ENCODE data around the gene SLF1.

Gene SLF1

GRCh38 chr5:94699562-94699961 lies 81.1 kb downstream of the SLF1 start:
- DNase-seq (ENCODE audit: low read depth): no peak
- no peak overlapping the region for H3K4me3 ChIP-seq (ENCODE audit: low read depth, low read length)
- in situ Hi-C loops (cut with HindIII; ENCODE audit: low sequenced_read_pairs): no loop called here
- no peak for TF ChIP-seq CTCF (IDR thresholded peaks at IDR 0.05; ENCODE audit: low read depth, low read length, missing control alignments)

GRCh38 chr5:94700592-94700991 lies 82.1 kb downstream of the SLF1 start:
- in situ Hi-C loops (cut with HindIII; ENCODE audit: low sequenced_read_pairs): no loop called here
- H3K4me3 ChIP-seq (ENCODE audit: low read depth, low read length): no peak overlapping the region
- no peak for DNase-seq (ENCODE audit: low read depth)
- TF ChIP-seq CTCF (IDR thresholded peaks at IDR 0.05; ENCODE audit: low read depth, low read length, missing control alignments): no peak

DNA sequence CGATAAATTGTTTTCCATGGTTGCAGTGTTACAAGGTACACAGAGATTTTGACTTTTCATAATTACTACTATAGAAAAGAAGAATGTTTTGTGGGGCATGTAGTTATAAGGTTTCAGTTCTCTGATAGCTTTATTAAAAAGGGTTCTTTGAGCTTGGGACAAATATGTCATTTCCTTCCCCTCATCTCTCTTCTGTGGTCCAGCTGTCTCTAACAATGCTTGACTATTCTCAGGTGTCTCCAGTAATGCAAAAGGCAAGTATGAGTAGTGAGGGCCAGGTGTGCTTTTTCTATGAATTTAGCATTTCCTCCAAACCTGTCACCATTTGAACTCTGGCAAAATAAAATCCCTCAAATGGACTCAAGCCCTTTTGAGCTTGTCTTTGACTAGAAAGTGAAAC lies 84.3 kb downstream of the SLF1 start:
- in situ Hi-C loops (cut with HindIII; ENCODE audit: low sequenced_read_pairs): no loop called here
- no peak for DNase-seq (ENCODE audit: low read depth)
- H3K4me3 ChIP-seq (ENCODE audit: low read depth, low read length): no peak overlapping the region
- no peak for TF ChIP-seq CTCF (IDR thresholded peaks at IDR 0.05; ENCODE audit: low read depth, low read length, missing control alignments)

DNA sequence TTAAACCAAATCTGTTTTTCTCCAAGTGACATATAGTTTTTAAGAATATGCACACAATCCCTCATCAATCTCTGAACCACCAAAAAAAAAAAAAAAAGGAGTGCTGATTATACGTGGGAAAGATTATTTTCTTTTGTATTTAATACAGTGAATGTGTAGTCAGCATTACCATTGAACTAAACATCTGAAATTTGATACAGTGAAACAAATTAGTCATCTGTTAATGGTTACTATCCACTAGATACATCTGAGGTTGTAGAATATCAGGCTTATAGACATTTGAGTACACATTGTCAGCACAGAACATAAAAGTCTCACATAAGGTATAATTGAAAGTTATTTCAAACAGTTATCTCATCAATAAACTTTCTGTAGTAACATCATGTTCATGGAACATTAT lies 87.0 kb downstream of the SLF1 start:
- H3K4me3 ChIP-seq (ENCODE audit: low read depth, low read length): no peak overlapping the region
- in situ Hi-C loops (cut with HindIII; ENCODE audit: low sequenced_read_pairs): no loop called here
- DNase-seq (ENCODE audit: low read depth): no peak
- TF ChIP-seq CTCF (IDR thresholded peaks at IDR 0.05; ENCODE audit: low read depth, low read length, missing control alignments): no peak

- no peak overlapping the region for H3K4me3 ChIP-seq (ENCODE audit: low read depth, low read length)
- TF ChIP-seq CTCF (IDR thresholded peaks at IDR 0.05; ENCODE audit: low read depth, low read length, missing control alignments): no peak
- in situ Hi-C loops (cut with HindIII; ENCODE audit: low sequenced_read_pairs): no loop called here
- no peak for DNase-seq (ENCODE audit: low read depth)
These were observed 88.9 kb downstream of the SLF1 start for GRCh38 chr5:94707359-94707758.

DNA sequence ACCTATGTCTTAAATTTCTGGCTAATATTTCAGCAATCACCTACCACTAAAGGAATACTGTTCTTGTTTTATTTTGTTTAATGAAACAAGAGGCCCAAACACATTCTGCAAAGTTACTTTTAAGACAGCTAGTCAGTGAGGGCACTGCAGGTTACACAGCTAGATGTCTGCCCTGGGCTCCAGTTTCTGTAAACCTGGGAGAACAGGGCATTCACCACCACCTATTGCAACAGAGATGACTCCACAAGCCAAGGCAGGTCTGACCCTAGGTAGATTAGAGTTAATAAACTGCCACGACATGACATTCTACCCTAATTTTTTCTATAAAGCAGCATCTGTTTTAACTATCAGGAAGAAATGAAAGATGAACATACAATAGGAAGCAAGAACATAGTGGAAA lies 90.8 kb downstream of the SLF1 start:
- no peak for TF ChIP-seq CTCF (IDR thresholded peaks at IDR 0.05; ENCODE audit: low read depth, low read length, missing control alignments)
- in situ Hi-C loops (cut with HindIII; ENCODE audit: low sequenced_read_pairs): no loop called here
- no peak overlapping the region for H3K4me3 ChIP-seq (ENCODE audit: low read depth, low read length)
- DNase-seq (ENCODE audit: low read depth): no peak

- no peak overlapping the region for H3K4me3 ChIP-seq (ENCODE audit: low read depth, low read length)
- DNase-seq (ENCODE audit: low read depth): no peak
- in situ Hi-C loops (cut with HindIII; ENCODE audit: low sequenced_read_pairs): no loop called here
- no peak for TF ChIP-seq CTCF (IDR thresholded peaks at IDR 0.05; ENCODE audit: low read depth, low read length, missing control alignments)
These were observed 93.3 kb downstream of the SLF1 start for GRCh38 chr5:94711785-94712184.

Measured in astrocyte of the cerebellum (primary cell).